Sciatic nerve (tissue), 2 donors: ENCODE measurements around the gene KRTAP10-8. TPM values are rescaled to one million over a fixed set of nuclear protein-coding genes. Genes with fewer than 3 reads are reported as not detected.
"Not testable (repeated sequence)": the region's sequence is repeated elsewhere in the genome, so short reads cannot be mapped to it uniquely, and the experiment has no call there.

Experiments used
- ATAC-seq: fragments of 200-7000 bp; cut with Tn5 transposase; one replicate; pipeline ENCODE4 v1.9.1; 2020; ENCODE audit warnings: mild to moderate bottlenecking, moderate library complexity
- DNase-seq: peaks from one replicate; pipeline ENCODE4 v3.0.0-alpha.2; 2020; ENCODE audit warnings: low spot score
- intact Hi-C: fragments of 100-400 bp; cut with DNase I; formaldehyde crosslinking; loops from one replicate; pipeline ENCODE4 v1.14.2; 2022
- total RNA-seq: library from RNA; stranded (reverse); fragmentation: NEBNext Ultra II Directional; extraction: Animal tissue kit (Norgen Biotek cat#: 25700); gene quantifications from one replicate; pipeline ENCODE4 v1.2.1, GENCODE V29; 2021
- donor health status: DM: no; HTN: no; CAD: no.
- donor health status: DM: no; HTN: no; CAD: no.

The KRTAP10-8 gene
- not detected for total RNA-seq

GRCh38 chr21:44612029-44612486, at the start of gene KRTAP10-8:
KRTAP10-8 (plus strand) TSS chr21:44612079; CDS start chr21:44612101, 22 bp downstream.
- no peak for ATAC-seq
- intact Hi-C loops, result no loop called here
- no peak for DNase-seq

- DNase-seq (no peak), ATAC-seq (no peak)
- intact Hi-C loops, result no loop called here
These were observed 47.8 kb upstream of the KRTAP10-8 start for GRCh38 chr21:44564099-44564498.

- no peak for DNase-seq
- intact Hi-C loops, result no loop called here
These were observed 46.8 kb upstream of the KRTAP10-8 start for GRCh38 chr21:44564886-44565598.

GRCh38 chr21:44566403-44566802, 45.5 kb upstream of the KRTAP10-8 start:
- ATAC-seq, result no peak
- no peak for DNase-seq
- intact Hi-C loops, result no loop called here

More at GRCh38 chr21:44564886-44565598, 46.8 kb upstream of the KRTAP10-8 start:
- ATAC-seq, result no peak

- ATAC-seq, result no peak
These were observed 44.3 kb upstream of the KRTAP10-8 start for GRCh38 chr21:44567481-44568171.

GRCh38 chr21:44568261-44568660, 43.6 kb upstream of the KRTAP10-8 start:
- ATAC-seq, result no peak
- intact Hi-C loops, result no loop called here
- DNase-seq, result no peak

More at GRCh38 chr21:44567481-44568171, 44.3 kb upstream of the KRTAP10-8 start:
- no peak for DNase-seq
- intact Hi-C loops, result no loop called here

GRCh38 chr21:44568667-44569556, 43.0 kb upstream of the KRTAP10-8 start:
- intact Hi-C loops, result no loop called here
- DNase-seq, result no peak
- no peak for ATAC-seq

GRCh38 chr21:44569861-44570517, 41.9 kb upstream of the KRTAP10-8 start:
- intact Hi-C loops, result no loop called here
- no peak for ATAC-seq
- DNase-seq, result no peak

- no peak for ATAC-seq
- intact Hi-C loops, result no loop called here
- no peak for DNase-seq
These were observed 40.6 kb upstream of the KRTAP10-8 start for GRCh38 chr21:44571296-44571695.

GRCh38 chr21:44571844-44572782, 39.8 kb upstream of the KRTAP10-8 start:
- intact Hi-C loops, result no loop called here
- DNase-seq, result peak; percentile 44

GRCh38 chr21:44572959-44573583, 38.8 kb upstream of the KRTAP10-8 start:
- ATAC-seq, result no peak
- no peak for DNase-seq
- intact Hi-C loops, result no loop called here

More at GRCh38 chr21:44571844-44572782, 39.8 kb upstream of the KRTAP10-8 start:
- ATAC-seq, result no peak

- not testable (repeated sequence) for DNase-seq, ATAC-seq
These were observed 38.0 kb upstream of the KRTAP10-8 start, which contains the start of gene KRTAP10-4 for GRCh38 chr21:44573630-44574456. KRTAP10-4 (plus strand) TSS chr21:44573729; CDS start chr21:44573759, 30 bp downstream.

GRCh38 chr21:44574457-44575306, 37.2 kb upstream of the KRTAP10-8 start:
- no peak for DNase-seq

More at GRCh38 chr21:44573630-44574456, 38.0 kb upstream of the KRTAP10-8 start, which contains the start of gene KRTAP10-4:
- intact Hi-C loops, result not testable (repeated sequence)

GRCh38 chr21:44575307-44576024, 36.4 kb upstream of the KRTAP10-8 start:
- intact Hi-C loops, result no loop called here
- no peak for ATAC-seq
- no peak for DNase-seq

More at GRCh38 chr21:44574457-44575306, 37.2 kb upstream of the KRTAP10-8 start:
- intact Hi-C loops, result no loop called here
- no peak for ATAC-seq

- DNase-seq, result no peak
- no peak for ATAC-seq
- intact Hi-C loops, result no loop called here
These were observed 35.9 kb upstream of the KRTAP10-8 start for GRCh38 chr21:44576025-44576420.
